Head of caudate nucleus (tissue), 42 donors: ENCODE results near the gene GNG7.
A peak's percentile ranks its signal among the peaks of the same experiment; 100 is the strongest.
"Not testable (repeated sequence)": the region's sequence is repeated elsewhere in the genome, so short reads cannot be mapped to it uniquely, and the experiment has no call there.

Experiments used
- DNase-seq, 42 donors: peaks; one replicate each; pipeline versions ENCODE4 v3.0.0 to v3.0.0-alpha.2; 2020 to 2021; ENCODE audit warnings: mixed read lengths in 7 of 42
- intact Hi-C: fragments of 100-400 bp; cut with DNase I; formaldehyde crosslinking; loops from one replicate; pipeline ENCODE4 v1.15.0; 2022

The GNG7 gene

GRCh38 chr19:2482354-2483038 lies 220.0 kb downstream of the GNG7 start:
- DNase-seq = no peak
- intact Hi-C loops = no loop called here

GRCh38 chr19:2481466-2481865 lies 221.0 kb downstream of the GNG7 start:
- no peak for DNase-seq
- intact Hi-C loops = no loop called here

- intact Hi-C loops = loop anchor here (5.0 kb wide), 2 partner anchors 63 to 98 kb away; no protein-coding TSS in a partner anchor
- DNase-seq = no peak
Measured at GRCh38 chr19:2479556-2480194, 222.8 kb downstream of the GNG7 start.

- peak in 35 of 42 donors; percentile 34 to 84 (median 50) for DNase-seq
- intact Hi-C loops = loop anchor here (5.0 kb wide), 2 partner anchors 63 to 98 kb away; no protein-coding TSS in a partner anchor
Measured at GRCh38 chr19:2478756-2479555, 223.5 kb downstream of the GNG7 start.

- intact Hi-C loops = loop anchor here (5.0 kb wide), 2 partner anchors 64 to 99 kb away; no protein-coding TSS in a partner anchor
- peak in 41 of 42 donors; percentile 23 to 83 (median 61) for DNase-seq
Measured at GRCh38 chr19:2478278-2478755, 224.2 kb downstream of the GNG7 start.

- intact Hi-C loops = loop anchor here (5.0 kb wide), 2 partner anchors 65 to 100 kb away; no protein-coding TSS in a partner anchor
- DNase-seq = peak in 16 of 42 donors; percentile 13 to 63 (median 27)
Measured at GRCh38 chr19:2477732-2478191, 224.7 kb downstream of the GNG7 start.

GRCh38 chr19:2477141-2477710 lies 225.3 kb downstream of the GNG7 start:
- peak in 22 of 42 donors; percentile 18 to 63 (median 33) for DNase-seq

GRCh38 chr19:2476451-2477140 lies 225.9 kb downstream of the GNG7 start:
- DNase-seq = peak in 36 of 42 donors; percentile 23 to 78 (median 44)
- intact Hi-C loops = loop anchor here (5.0 kb wide), 2 partner anchors 66 to 101 kb away; no protein-coding TSS in a partner anchor

More at GRCh38 chr19:2477141-2477710, 225.3 kb downstream of the GNG7 start:
- intact Hi-C loops = loop anchor here (5.0 kb wide), 2 partner anchors 65 to 100 kb away; no protein-coding TSS in a partner anchor

- intact Hi-C loops = loop anchor here (2.0 to 5.0 kb wide), 3 partner anchors 66 to 135 kb away; no protein-coding TSS in a partner anchor
- DNase-seq = peak; percentile 95 to 100 (median 98)
Measured at GRCh38 chr19:2475702-2476450, 226.6 kb downstream of the GNG7 start, which contains the start of gene GADD45B. TSS of gene GADD45B (plus strand) at chr19:2476127. CDS start at chr19:2476359, 232 bp downstream.

GRCh38 chr19:2475018-2475701 lies 227.3 kb downstream of the GNG7 start:
- DNase-seq = peak in 32 of 42 donors; percentile 27 to 74 (median 44)
- intact Hi-C loops = loop anchor here (2.0 to 5.0 kb wide), 3 partner anchors 67 to 136 kb away; no protein-coding TSS in a partner anchor

GRCh38 chr19:2474232-2475017 lies 228.1 kb downstream of the GNG7 start:
- DNase-seq = peak; percentile 61 to 95 (median 85)
- intact Hi-C loops = loop anchor here (2.0 to 5.0 kb wide), 3 partner anchors 68 to 136 kb away; no protein-coding TSS in a partner anchor

- DNase-seq, intact Hi-C loops: not testable (repeated sequence)
Measured at GRCh38 chr19:2469915-2470200, 232.6 kb downstream of the GNG7 start.

GRCh38 chr19:2469102-2469914 lies 233.2 kb downstream of the GNG7 start:
- intact Hi-C loops = no loop called here
- DNase-seq = peak in 5 of 42 donors; percentile 34 to 56 (median 54)

GRCh38 chr19:2468596-2468995 lies 233.9 kb downstream of the GNG7 start:
- intact Hi-C loops = no loop called here
- DNase-seq = no peak

GRCh38 chr19:2464389-2464788 lies 238.1 kb downstream of the GNG7 start:
- DNase-seq = no peak
- intact Hi-C loops = no loop called here
